Gastroesophageal sphincter (tissue), 3 donors: Measurements from ENCODE around the gene FANK1.
"Not testable (repeated sequence)": the region's sequence is repeated elsewhere in the genome, so short reads cannot be mapped to it uniquely, and the experiment has no call there.

Experiments used
- CTCF ChIP-seq, 4 experiments: fragments of 200-600 bp in 2 of 4; fragments of 450-650 bp in 2 of 4; sonication (generic) in 1 of 4; IDR thresholded peaks; one replicate each; pipeline ENCODE4 v1.5.1; 2017 to 2019; ENCODE audit warnings: antibody characterized with exemption in 4 of 4, mild to moderate bottlenecking in 2 of 4, moderate library complexity in 2 of 4
- EP300 ChIP-seq: sonication (generic); formaldehyde crosslinking; IDR thresholded peaks from one replicate; pipeline ENCODE4 v1.6.1; 2017; ENCODE audit warnings: antibody characterized with exemption, mild to moderate bottlenecking
- POLR2A ChIP-seq, 2 donors: fragments of 450-650 bp; IDR thresholded peaks; one replicate each; pipeline ENCODE4 v1.6.1; 2017; ENCODE audit warnings: antibody characterized with exemption in 2 of 2, mild to moderate bottlenecking in 2 of 2, moderate library complexity in 1 of 2
- POLR2AphosphoS5 ChIP-seq: sonication (generic); formaldehyde crosslinking; IDR thresholded peaks from one replicate; pipeline ENCODE4 v1.6.1; 2017; ENCODE audit warnings: antibody characterized with exemption

GRCh38 chr10:125897317-125897716 is 953 bp downstream of the FANK1 start:
- TF ChIP-seq CTCF (IDR thresholded peaks at IDR 0.05); POLR2AphosphoS5; EP300; POLR2A (IDR thresholded peaks at IDR 0.05): not testable (repeated sequence)
